ENCODE results near the gene RIT2. TPM values are rescaled to one million over a fixed set of nuclear protein-coding genes. Genes with fewer than 3 reads are reported as not detected.

The RIT2 gene
- total RNA-seq, 1 experiment from 2014 or later = not detected

DNA sequence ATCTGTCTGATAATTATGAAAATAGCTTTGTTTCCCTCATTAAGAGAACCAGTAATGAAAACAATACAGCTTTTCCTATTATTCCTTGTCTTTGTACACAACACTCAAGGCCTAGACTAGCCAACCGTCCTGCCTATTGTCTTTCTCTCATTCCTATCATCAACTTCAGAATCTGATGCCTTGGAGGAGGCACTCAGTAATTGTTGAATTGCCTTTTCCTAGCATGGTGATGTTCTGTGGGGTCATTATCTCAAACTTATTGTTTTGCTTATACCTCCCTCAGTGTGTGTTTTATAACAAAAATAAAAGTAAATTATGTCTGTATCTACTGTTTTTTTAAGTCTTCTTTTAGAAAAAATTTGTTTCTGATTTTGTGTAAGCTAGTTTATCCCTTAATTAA lies 208.7 kb downstream of the RIT2 start:
- DNase-seq (ENCODE audit: unreplicated experiment) = no peak
- H3K36me3 Mint-ChIP-seq (ENCODE audit: insufficient read depth, unreplicated experiment) = no peaks in the 10 kb centered on the region
- H3K4me1 Mint-ChIP-seq (ENCODE audit: insufficient read depth, unreplicated experiment) = no peaks in the 10 kb centered on the region
- ChIA-PET CTCF (no interaction called here), POLR2A (no interaction called here)
- peaks cover 47% of the 10 kb centered on the region for H3K27me3 Mint-ChIP-seq (ENCODE audit: insufficient read depth, unreplicated experiment)
- BruUV-seq (replicated peaks) = no TSS peak
- H3K9me3 Mint-ChIP-seq (ENCODE audit: unreplicated experiment) = no peaks in the 10 kb centered on the region
- intact Hi-C loops (cut with micrococcal nuclease) = no loop called here
- H3K27ac Mint-ChIP-seq (ENCODE audit: low read depth, unreplicated experiment) = no peak overlapping the region
- TF ChIP-seq, protein P1, sequence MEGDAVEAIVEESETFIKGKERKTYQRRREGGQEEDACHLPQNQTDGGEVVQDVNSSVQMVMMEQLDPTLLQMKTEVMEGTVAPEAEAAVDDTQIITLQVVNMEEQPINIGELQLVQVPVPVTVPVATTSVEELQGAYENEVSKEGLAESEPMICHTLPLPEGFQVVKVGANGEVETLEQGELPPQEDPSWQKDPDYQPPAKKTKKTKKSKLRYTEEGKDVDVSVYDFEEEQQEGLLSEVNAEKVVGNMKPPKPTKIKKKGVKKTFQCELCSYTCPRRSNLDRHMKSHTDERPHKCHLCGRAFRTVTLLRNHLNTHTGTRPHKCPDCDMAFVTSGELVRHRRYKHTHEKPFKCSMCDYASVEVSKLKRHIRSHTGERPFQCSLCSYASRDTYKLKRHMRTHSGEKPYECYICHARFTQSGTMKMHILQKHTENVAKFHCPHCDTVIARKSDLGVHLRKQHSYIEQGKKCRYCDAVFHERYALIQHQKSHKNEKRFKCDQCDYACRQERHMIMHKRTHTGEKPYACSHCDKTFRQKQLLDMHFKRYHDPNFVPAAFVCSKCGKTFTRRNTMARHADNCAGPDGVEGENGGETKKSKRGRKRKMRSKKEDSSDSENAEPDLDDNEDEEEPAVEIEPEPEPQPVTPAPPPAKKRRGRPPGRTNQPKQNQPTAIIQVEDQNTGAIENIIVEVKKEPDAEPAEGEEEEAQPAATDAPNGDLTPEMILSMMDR (IDR thresholded peaks at IDR 0.05; ENCODE audit: unreplicated experiment) = no peak
- H3K4me3 Mint-ChIP-seq (ENCODE audit: unreplicated experiment) = no peak overlapping the region

DNA sequence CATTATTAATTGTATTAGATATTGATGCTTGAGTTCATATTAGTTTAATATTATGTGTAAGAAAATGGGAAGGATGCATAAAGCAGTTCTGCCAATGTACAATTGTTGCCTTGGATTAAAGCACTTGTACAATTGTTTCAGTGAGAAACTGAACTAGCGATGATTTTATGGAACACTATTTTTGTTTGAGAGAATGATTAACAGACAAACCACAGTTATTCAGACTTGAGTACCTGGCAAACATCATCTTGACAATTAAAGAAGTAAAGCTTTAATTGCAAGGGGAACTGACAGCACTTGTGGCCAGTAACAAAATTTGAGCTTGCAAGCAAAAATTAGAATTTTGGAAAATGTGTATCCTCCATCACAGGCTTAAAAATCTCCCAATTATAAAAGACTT lies 214.3 kb downstream of the RIT2 start:
- POLR2A ChIA-PET = no interaction called here
- no TSS peak for BruUV-seq (replicated peaks)
- peaks cover 6% of the 10 kb centered on the region for H3K4me1 Mint-ChIP-seq (ENCODE audit: insufficient read depth, unreplicated experiment)
- peaks cover 40% of the 10 kb centered on the region for H3K27me3 Mint-ChIP-seq (ENCODE audit: insufficient read depth, unreplicated experiment)
- no peak overlapping the region for H3K27ac Mint-ChIP-seq (ENCODE audit: low read depth, unreplicated experiment)
- intact Hi-C loops (cut with micrococcal nuclease) = no loop called here
- CTCF ChIA-PET = no interaction called here
- H3K36me3 Mint-ChIP-seq (ENCODE audit: insufficient read depth, unreplicated experiment) = no peaks in the 10 kb centered on the region
- TF ChIP-seq, protein P1 (IDR thresholded peaks at IDR 0.05; ENCODE audit: unreplicated experiment) = no peak
- no peak for DNase-seq (ENCODE audit: unreplicated experiment)
- H3K9me3 Mint-ChIP-seq (ENCODE audit: unreplicated experiment) = no peaks in the 10 kb centered on the region
- no peak overlapping the region for H3K4me3 Mint-ChIP-seq (ENCODE audit: unreplicated experiment)

DNA sequence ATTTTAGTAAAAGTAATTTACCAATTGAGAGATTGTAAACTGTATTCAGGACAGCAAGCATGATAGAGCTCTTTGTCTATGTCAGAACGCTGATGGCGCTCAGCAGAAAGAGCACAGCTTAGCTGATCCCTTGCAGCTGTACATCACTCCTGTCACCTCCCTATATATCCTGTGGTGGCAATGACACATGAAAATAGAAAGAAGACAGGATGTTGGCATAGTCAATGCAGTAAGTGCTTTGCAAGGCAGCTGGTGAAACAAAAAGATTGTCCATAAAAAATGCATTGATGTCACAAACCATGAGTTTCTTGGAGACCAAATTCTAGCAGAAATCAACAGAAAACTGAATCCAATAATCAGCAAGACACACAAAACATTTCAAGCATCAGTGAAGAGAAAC lies 221.5 kb downstream of the RIT2 start:
- CTCF ChIA-PET = interaction anchor here (0.5 kb wide), 1 partner anchor 18 kb away, joined by 5 read pairs; no protein-coding TSS in a partner anchor
- peaks cover 73% of the 10 kb centered on the region for H3K27me3 Mint-ChIP-seq (ENCODE audit: insufficient read depth, unreplicated experiment)
- no peaks in the 10 kb centered on the region for H3K36me3 Mint-ChIP-seq (ENCODE audit: insufficient read depth, unreplicated experiment)
- no peak for DNase-seq (ENCODE audit: unreplicated experiment)
- POLR2A ChIA-PET = interaction anchor here (0.9 kb wide), 1 partner anchor 306 kb away, joined by 3 read pairs; no protein-coding TSS in a partner anchor
- no TSS peak for BruUV-seq (replicated peaks)
- no peaks in the 10 kb centered on the region for H3K9me3 Mint-ChIP-seq (ENCODE audit: unreplicated experiment)
- no peak overlapping the region for H3K27ac Mint-ChIP-seq (ENCODE audit: low read depth, unreplicated experiment)
- peaks cover 6% of the 10 kb centered on the region for H3K4me1 Mint-ChIP-seq (ENCODE audit: insufficient read depth, unreplicated experiment)
- intact Hi-C loops (cut with micrococcal nuclease) = no loop called here
- no peak overlapping the region for H3K4me3 Mint-ChIP-seq (ENCODE audit: unreplicated experiment)
- TF ChIP-seq, protein P1 (IDR thresholded peaks at IDR 0.05; ENCODE audit: unreplicated experiment) = no peak

DNA sequence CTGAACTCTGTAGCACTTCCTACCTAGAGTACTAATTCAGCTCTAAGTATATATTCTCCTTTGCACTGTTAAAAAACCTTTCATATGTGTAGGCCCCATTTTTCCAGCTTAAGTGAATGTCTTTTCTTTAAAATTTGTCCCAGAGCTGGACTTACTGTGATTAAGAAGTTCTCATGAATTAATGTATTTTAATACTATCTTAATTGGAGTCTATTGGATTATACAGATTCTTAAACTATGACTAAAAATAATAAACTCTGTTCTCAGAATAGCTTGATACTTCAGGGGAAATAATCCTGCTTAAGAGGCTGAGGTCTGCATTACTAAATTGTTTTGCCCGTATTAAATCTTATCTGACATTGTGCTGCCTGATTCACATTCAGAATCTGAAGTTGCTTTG lies 223.3 kb downstream of the RIT2 start:
- BruUV-seq (replicated peaks) = no TSS peak
- intact Hi-C loops (cut with micrococcal nuclease) = no loop called here
- Mint-ChIP-seq H3K4me3 (ENCODE audit: unreplicated experiment) (no peak overlapping the region), H3K36me3 (ENCODE audit: insufficient read depth, unreplicated experiment) (no peaks in the 10 kb centered on the region), H3K27me3 (ENCODE audit: insufficient read depth, unreplicated experiment) (peaks cover 73% of the 10 kb centered on the region), H3K4me1 (ENCODE audit: insufficient read depth, unreplicated experiment) (peaks cover 4% of the 10 kb centered on the region), H3K9me3 (ENCODE audit: unreplicated experiment) (no peaks in the 10 kb centered on the region), H3K27ac (ENCODE audit: low read depth, unreplicated experiment) (no peak overlapping the region)
- ChIA-PET CTCF (no interaction called here), POLR2A (no interaction called here)
- TF ChIP-seq, protein P1 (IDR thresholded peaks at IDR 0.05; ENCODE audit: unreplicated experiment) = no peak
- DNase-seq (ENCODE audit: unreplicated experiment) = no peak
